AG04450 (cell line): Measurements from ENCODE around the gene ALDH16A1. TPM values are rescaled to one million over a fixed set of nuclear protein-coding genes. Genes with fewer than 3 reads are reported as not detected.

ENCODE experiments used
- CTCF ChIA-PET: fragments of 300-600, 350-600 bp; formaldehyde crosslinking; extraction: SDS; loops from one replicate; lab custom pipeline; 2022; ENCODE audit warnings: antibody characterized with exemption, inconsistent platforms; lab: Charles Lee
- POLR2A ChIA-PET: fragments of 350-600 bp; formaldehyde crosslinking; extraction: SDS; loops from one replicate; lab custom pipeline; 2021; ENCODE audit warnings: antibody characterized with exemption, inconsistent platforms; lab: Yijun Ruan, JAX
- DNase-seq: peaks from one replicate; pipeline ENCODE4 v3.0.0-alpha.2; 2011; ENCODE audit warnings: low read depth, low spot score
- H3K27ac ChIP-seq: one replicate; pipeline ENCODE4 v1.5.1; 2012; ENCODE audit warnings: low read depth, low read length, control low read depth
- H3K27me3 ChIP-seq: one replicate; pipeline ENCODE4 v1.6.0; 2012; ENCODE audit warnings: low read length; ENCODE audit not compliant: control insufficient read depth, insufficient read depth
- H3K4me3 ChIP-seq: 2 replicates; pipeline ENCODE4 v1.5.1; 2011; ENCODE audit warnings: mild to moderate bottlenecking, low read depth, low read length, control low read depth
- H3K9me3 ChIP-seq: 2 replicates; pipeline ENCODE4 v1.5.1; 2012; ENCODE audit warnings: low read length; ENCODE audit not compliant: control insufficient read depth, insufficient read depth
- CTCF ChIP-seq: IDR thresholded peaks from 2 replicates; pipeline ENCODE4 v1.5.1; 2011; ENCODE audit warnings: low read depth, low read length, control low read depth, inconsistent platforms
- polyA plus RNA-seq: library from polyadenylated mRNA; depleted of rRNA; stranded (reverse); fragments of >200 nt; gene quantifications from 2 replicates; pipeline ENCODE4 v1.2.3, GENCODE V29; 2011

Gene ALDH16A1
- polyA plus RNA-seq, 1 experiment = 4.1 TPM

- Histone ChIP-seq H3K9me3 (no peaks in the 10 kb centered on the region; the same call in 1 of the 2 replicates), H3K4me3 (no peak overlapping the region), H3K27ac (no peak overlapping the region), H3K27me3 (no peaks in the 10 kb centered on the region)
- CTCF ChIA-PET = interaction anchor here (2.2 kb wide), 1 partner anchor 48 kb away, joined by 11 read pairs; no protein-coding TSS in a partner anchor
- DNase-seq = no peak
- TF ChIP-seq CTCF = no peak
- POLR2A ChIA-PET = interaction anchor here (0.5 to 2.0 kb wide), 3 partner anchors 10 to 72 kb away, joined by 3 to 5 read pairs (median 4); no protein-coding TSS in a partner anchor
Observed at GRCh38 chr19:49499030-49499670, 46.1 kb downstream of the ALDH16A1 start.

GRCh38 chr19:49502866-49503581 lies 50.0 kb downstream of the ALDH16A1 start:
- Histone ChIP-seq H3K27me3 (no peaks in the 10 kb centered on the region), H3K4me3 (no peak overlapping the region), H3K9me3 (no peaks in the 10 kb centered on the region), H3K27ac (peak overlapping the region; percentile 47)
- ChIA-PET POLR2A (interaction anchor here (1.0 to 1.2 kb wide), 4 partner anchors 15 to 46 kb away, joined by 3 to 5 read pairs (median 4); partner anchors contain the start of gene RCN3), CTCF (interaction anchor here (0.5 to 2.3 kb wide), 9 partner anchors 8 to 254 kb away, joined by 3 to 48 read pairs (median 4); no protein-coding TSS in a partner anchor)
- DNase-seq = peak; percentile 59
- TF ChIP-seq CTCF = peak; percentile 67

- no peak for TF ChIP-seq CTCF
- Histone ChIP-seq H3K9me3 (no peaks in the 10 kb centered on the region), H3K27me3 (no peaks in the 10 kb centered on the region), H3K27ac (peak overlapping the region; percentile 47), H3K4me3 (no peak overlapping the region)
- ChIA-PET POLR2A (interaction anchor here (1.0 to 1.2 kb wide), 3 partner anchors 16 to 45 kb away, joined by 4 to 5 read pairs (median 4); no protein-coding TSS in a partner anchor), CTCF (interaction anchor here (0.5 to 2.3 kb wide), 8 partner anchors 8 to 253 kb away, joined by 3 to 48 read pairs (median 4); partner anchors contain the start of gene RCN3)
- no peak for DNase-seq
Observed at GRCh38 chr19:49503582-49503962, 50.5 kb downstream of the ALDH16A1 start.

- no peaks in the 10 kb centered on the region for H3K9me3 ChIP-seq
- TF ChIP-seq CTCF = peak; percentile 67
- DNase-seq = no peak
- H3K27me3 ChIP-seq = no peaks in the 10 kb centered on the region
- no peak overlapping the region for H3K27ac ChIP-seq
- no peak overlapping the region for H3K4me3 ChIP-seq
- CTCF ChIA-PET = interaction anchor here (0.6 to 3.4 kb wide), 6 partner anchors 40 to 173 kb away, joined by 3 to 22 read pairs (median 3); no protein-coding TSS in a partner anchor
- POLR2A ChIA-PET = interaction anchor here (0.7 to 0.9 kb wide), 2 partner anchors 9 to 40 kb away, joined by 3 to 4 read pairs; no protein-coding TSS in a partner anchor
Observed at GRCh38 chr19:49506575-49507105, 53.6 kb downstream of the ALDH16A1 start.
